AG20443 (cell line): ENCODE data around the gene POPDC3.
A peak's percentile ranks its signal among the peaks of the same experiment; 100 is the strongest.

Experiments used
- DNase-seq: peaks from one replicate; pipeline ENCODE4 v3.0.0; 2012; ENCODE audit warnings: low spot score, mixed read lengths

POPDC3 gene

GRCh38 chr6:105152880-105153279 is 26.9 kb downstream of the POPDC3 start:
- DNase-seq: no peak

- no peak for DNase-seq
Measured at GRCh38 chr6:105151644-105152043, 28.2 kb downstream of the POPDC3 start.

GRCh38 chr6:105138141-105138540 is 41.7 kb downstream of the POPDC3 start:
- DNase-seq: no peak

- peak; percentile 57 for DNase-seq
Measured at GRCh38 chr6:105137388-105137787, 42.4 kb downstream of the POPDC3 start.

- DNase-seq: peak; percentile 95
Measured at GRCh38 chr6:105136431-105137350, 43.1 kb downstream of the POPDC3 start.

GRCh38 chr6:105135907-105136430 is 43.8 kb downstream of the POPDC3 start:
- peak; percentile 65 for DNase-seq

GRCh38 chr6:105135056-105135455 is 44.8 kb downstream of the POPDC3 start:
- DNase-seq: peak; percentile 39

- no peak for DNase-seq
Measured at GRCh38 chr6:105122717-105123116, 57.1 kb downstream of the POPDC3 start.

GRCh38 chr6:105121981-105122380 is 57.8 kb downstream of the POPDC3 start:
- no peak for DNase-seq

GRCh38 chr6:105120570-105120969 is 59.2 kb downstream of the POPDC3 start:
- no peak for DNase-seq

- no peak for DNase-seq
Measured at GRCh38 chr6:105116150-105116549, 63.7 kb downstream of the POPDC3 start.

GRCh38 chr6:105113422-105113821 is 66.4 kb downstream of the POPDC3 start:
- DNase-seq: no peak

- DNase-seq: no peak
Measured at GRCh38 chr6:105112577-105112976, 67.2 kb downstream of the POPDC3 start.

GRCh38 chr6:105111871-105112270 is 67.9 kb downstream of the POPDC3 start:
- DNase-seq: no peak

- no peak for DNase-seq
Measured at GRCh38 chr6:105111105-105111504, 68.7 kb downstream of the POPDC3 start.

GRCh38 chr6:105109955-105110895 is 69.6 kb downstream of the POPDC3 start:
- DNase-seq: no peak

- no peak for DNase-seq
Measured at GRCh38 chr6:105108631-105109262, 71.1 kb downstream of the POPDC3 start.
